ENCODE data around the gene CEP70. TPM values are rescaled to one million over a fixed set of nuclear protein-coding genes. Genes with fewer than 3 reads are reported as not detected.

The CEP70 gene
- total RNA-seq, 1 donor from 2014 or later = 6.5 TPM

DNA sequence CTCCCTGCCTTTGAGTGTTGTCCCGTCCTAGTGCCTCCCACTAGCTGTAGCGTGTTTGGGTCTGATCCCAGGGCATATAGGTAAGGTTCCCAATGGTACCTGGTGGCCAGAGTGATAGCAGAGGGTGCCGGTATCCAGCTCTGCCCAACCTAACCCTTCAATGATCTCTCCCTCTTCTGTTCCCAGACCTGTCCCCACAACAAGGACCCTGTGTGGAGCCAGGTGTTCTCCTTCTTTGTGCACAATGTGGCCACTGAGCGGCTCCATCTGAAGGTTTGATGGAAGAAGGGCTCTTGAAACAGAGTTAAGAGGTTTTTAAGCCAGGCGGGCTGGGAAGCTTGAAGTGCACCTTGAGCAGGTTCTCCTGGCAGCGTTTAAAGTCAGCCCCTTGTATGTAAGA lies 124.2 kb downstream of the CEP70 start:
- no peaks in the 10 kb centered on the region for H3K36me3 ChIP-seq (ENCODE audit: insufficient read depth, low read length)
- no peaks in the 10 kb centered on the region for H4K20me1 ChIP-seq (ENCODE audit: insufficient read depth, low read length)
- TF ChIP-seq EZH2 (IDR thresholded peaks at IDR 0.05; ENCODE audit: insufficient read depth, low read length) (no peak), CTCF (IDR thresholded peaks at IDR 0.05; ENCODE audit: insufficient read depth, low read depth, low read length) (no peak)
- peaks cover 7% of the 10 kb centered on the region for H3K27me3 ChIP-seq (ENCODE audit: insufficient read depth, low read length)
- DNase-seq (ENCODE audit: low read depth) (no peak), FAIRE-seq (no peak)
- Mint-ChIP-seq H3K4me3 (ENCODE audit: unreplicated experiment) (no peak overlapping the region), H3K36me3 (ENCODE audit: low read depth, unreplicated experiment) (peaks cover 17% of the 10 kb centered on the region), H3K9me3 (ENCODE audit: unreplicated experiment) (no peaks in the 10 kb centered on the region), H3K4me1 (ENCODE audit: low read depth, unreplicated experiment) (peaks cover 6% of the 10 kb centered on the region), H3K27ac (ENCODE audit: unreplicated experiment) (no peak overlapping the region), H3K27me3 (ENCODE audit: low read depth, unreplicated experiment) (peaks cover 7% of the 10 kb centered on the region)
- H3K27ac ChIP-seq (ENCODE audit: low read depth, low read length) = no peak overlapping the region
- H3K9ac ChIP-seq (ENCODE audit: low read length) = no peak overlapping the region
- H3K4me3 ChIP-seq (ENCODE audit: insufficient read depth, low read depth, low read length) = no peak overlapping the region
- H3K79me2 ChIP-seq (ENCODE audit: insufficient read depth, low read length) = no peaks in the 10 kb centered on the region
- no peaks in the 10 kb centered on the region for H3K4me1 ChIP-seq (ENCODE audit: insufficient read depth, low read length)
- no peak overlapping the region for H3K4me2 ChIP-seq (ENCODE audit: low read length)
- no peak overlapping the region for H2AFZ ChIP-seq (ENCODE audit: low read depth, low read length)
- H3K9me3 ChIP-seq (ENCODE audit: insufficient read depth, low read depth, low read length) = no peaks in the 10 kb centered on the region

DNA sequence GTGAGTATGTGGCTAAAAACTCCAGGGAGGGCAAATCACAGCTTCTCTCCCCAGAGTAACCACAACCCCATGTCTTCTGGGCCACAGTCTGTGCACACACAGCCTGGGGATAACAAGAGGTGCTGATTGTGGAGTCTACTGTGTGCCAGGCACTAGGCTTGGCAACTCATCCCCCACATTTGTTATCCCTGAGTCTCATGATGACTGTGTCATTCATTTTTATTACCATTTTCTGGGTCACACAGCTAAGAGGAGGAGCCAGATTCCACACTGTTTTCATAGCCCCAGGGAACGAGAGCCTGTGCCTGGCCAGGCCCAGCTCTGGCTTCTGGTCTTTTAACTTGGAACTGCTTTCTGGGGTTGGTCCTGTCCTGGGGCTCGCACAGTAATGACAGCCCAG lies 125.2 kb downstream of the CEP70 start:
- TF ChIP-seq EZH2 (IDR thresholded peaks at IDR 0.05; ENCODE audit: insufficient read depth, low read length) (no peak), CTCF (IDR thresholded peaks at IDR 0.05; ENCODE audit: insufficient read depth, low read depth, low read length) (no peak)
- H3K9me3 Mint-ChIP-seq (ENCODE audit: unreplicated experiment) = no peaks in the 10 kb centered on the region
- DNase-seq (ENCODE audit: low read depth) = no peak

DNA sequence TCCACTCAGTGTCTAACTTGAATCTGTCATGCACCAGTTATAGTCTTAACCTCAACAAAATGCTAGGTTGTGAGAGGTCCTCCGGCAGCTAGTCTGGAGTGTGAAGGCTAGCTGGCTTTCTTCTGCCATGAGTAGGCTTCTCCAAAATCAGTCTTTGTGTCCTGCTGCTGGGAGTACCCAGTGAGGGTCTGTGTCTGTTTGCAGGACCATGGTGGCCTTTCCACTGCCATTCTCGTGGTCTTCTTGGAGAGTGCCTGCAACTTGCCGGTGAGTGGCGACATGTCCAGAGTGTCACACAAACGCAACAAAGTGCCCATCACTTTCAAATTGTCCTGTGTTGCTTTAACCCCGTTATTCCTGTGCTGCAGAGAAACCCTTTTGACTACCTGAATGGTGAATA lies 125.6 kb downstream of the CEP70 start:
- H3K9me3 ChIP-seq (ENCODE audit: insufficient read depth, low read depth, low read length) = no peaks in the 10 kb centered on the region
- Mint-ChIP-seq H3K27me3 (ENCODE audit: low read depth, unreplicated experiment) (peaks cover 10% of the 10 kb centered on the region), H3K4me3 (ENCODE audit: unreplicated experiment) (no peak overlapping the region), H3K36me3 (ENCODE audit: low read depth, unreplicated experiment) (peaks cover 16% of the 10 kb centered on the region), H3K9me3 (ENCODE audit: unreplicated experiment) (no peaks in the 10 kb centered on the region), H3K4me1 (ENCODE audit: low read depth, unreplicated experiment) (peaks cover 6% of the 10 kb centered on the region), H3K27ac (ENCODE audit: unreplicated experiment) (no peak overlapping the region)
- no peak overlapping the region for H3K9ac ChIP-seq (ENCODE audit: low read length)
- H3K4me1 ChIP-seq (ENCODE audit: insufficient read depth, low read length) = no peaks in the 10 kb centered on the region
- no peak for DNase-seq (ENCODE audit: low read depth)
- H3K36me3 ChIP-seq (ENCODE audit: insufficient read depth, low read length) = no peaks in the 10 kb centered on the region
- H3K79me2 ChIP-seq (ENCODE audit: insufficient read depth, low read length) = no peaks in the 10 kb centered on the region
- H3K4me2 ChIP-seq (ENCODE audit: low read length) = no peak overlapping the region
- no peak for FAIRE-seq
- H3K4me3 ChIP-seq (ENCODE audit: insufficient read depth, low read depth, low read length) = no peak overlapping the region
- no peak overlapping the region for H2AFZ ChIP-seq (ENCODE audit: low read depth, low read length)
- H4K20me1 ChIP-seq (ENCODE audit: insufficient read depth, low read length) = no peaks in the 10 kb centered on the region
- H3K27ac ChIP-seq (ENCODE audit: low read depth, low read length) = no peak overlapping the region
- no peak for TF ChIP-seq CTCF (IDR thresholded peaks at IDR 0.05; ENCODE audit: insufficient read depth, low read depth, low read length)
- no peak for TF ChIP-seq EZH2 (IDR thresholded peaks at IDR 0.05; ENCODE audit: insufficient read depth, low read length)
- peaks cover 7% of the 10 kb centered on the region for H3K27me3 ChIP-seq (ENCODE audit: insufficient read depth, low read length)

More for the DNA sequence above, 125.2 kb downstream of the CEP70 start:
- Histone ChIP-seq H2AFZ (ENCODE audit: low read depth, low read length) (no peak overlapping the region), H3K4me2 (ENCODE audit: low read length) (no peak overlapping the region), H3K9me3 (ENCODE audit: insufficient read depth, low read depth, low read length) (no peaks in the 10 kb centered on the region), H3K27ac (ENCODE audit: low read depth, low read length) (no peak overlapping the region), H3K4me3 (ENCODE audit: insufficient read depth, low read depth, low read length) (no peak overlapping the region), H3K4me1 (ENCODE audit: insufficient read depth, low read length) (no peaks in the 10 kb centered on the region), H3K27me3 (ENCODE audit: insufficient read depth, low read length) (peaks cover 7% of the 10 kb centered on the region), H3K79me2 (ENCODE audit: insufficient read depth, low read length) (no peaks in the 10 kb centered on the region), H4K20me1 (ENCODE audit: insufficient read depth, low read length) (no peaks in the 10 kb centered on the region), H3K36me3 (ENCODE audit: insufficient read depth, low read length) (no peaks in the 10 kb centered on the region), H3K9ac (ENCODE audit: low read length) (no peak overlapping the region)
- peaks cover 17% of the 10 kb centered on the region for H3K36me3 Mint-ChIP-seq (ENCODE audit: low read depth, unreplicated experiment)
- peaks cover 6% of the 10 kb centered on the region for H3K4me1 Mint-ChIP-seq (ENCODE audit: low read depth, unreplicated experiment)
- no peak for FAIRE-seq
- H3K27me3 Mint-ChIP-seq (ENCODE audit: low read depth, unreplicated experiment) = peaks cover 7% of the 10 kb centered on the region
- no peak overlapping the region for H3K27ac Mint-ChIP-seq (ENCODE audit: unreplicated experiment)
- no peak overlapping the region for H3K4me3 Mint-ChIP-seq (ENCODE audit: unreplicated experiment)
